Activated gamma-delta T cell (primary cell): ENCODE data around the gene TSSK6.

Source experiments
- DNase-seq: peaks from one replicate; lab custom pipeline; 2025; lab: John Stamatoyannopoulos, UW

Gene TSSK6

DNA sequence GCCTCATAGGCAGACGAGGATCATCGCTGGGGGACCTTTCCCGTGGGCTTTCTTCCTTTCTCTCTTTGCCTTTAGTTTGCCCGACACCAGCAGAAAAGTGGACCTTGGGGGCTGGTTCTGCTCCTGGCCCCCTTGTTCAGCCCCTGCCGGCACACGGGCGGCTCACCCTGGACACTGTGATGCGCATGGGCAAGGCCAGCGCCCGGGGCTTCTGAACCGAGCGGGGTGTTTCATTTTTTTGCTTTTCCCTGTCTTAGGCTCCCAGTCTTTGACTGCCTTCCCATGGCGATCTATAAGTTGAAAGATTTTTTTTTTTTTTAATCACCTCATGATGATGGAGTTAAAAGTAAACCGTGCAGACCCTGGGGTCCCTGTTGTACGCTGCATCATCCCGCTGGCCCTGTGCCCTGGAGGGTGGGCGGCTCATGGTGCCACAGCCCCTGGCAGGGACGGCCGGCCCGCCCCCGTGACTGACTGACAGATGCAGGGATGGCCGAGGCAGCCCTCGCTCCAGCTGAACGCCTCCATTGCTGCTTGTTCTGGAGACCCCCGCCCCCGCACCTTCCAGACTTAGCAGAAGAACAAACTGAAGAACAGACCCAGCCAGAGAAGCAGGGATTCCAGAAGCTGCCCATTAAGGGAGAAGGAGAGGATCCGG lies 9.6 kb downstream of the TSSK6 start:
- no peak for DNase-seq

DNA sequence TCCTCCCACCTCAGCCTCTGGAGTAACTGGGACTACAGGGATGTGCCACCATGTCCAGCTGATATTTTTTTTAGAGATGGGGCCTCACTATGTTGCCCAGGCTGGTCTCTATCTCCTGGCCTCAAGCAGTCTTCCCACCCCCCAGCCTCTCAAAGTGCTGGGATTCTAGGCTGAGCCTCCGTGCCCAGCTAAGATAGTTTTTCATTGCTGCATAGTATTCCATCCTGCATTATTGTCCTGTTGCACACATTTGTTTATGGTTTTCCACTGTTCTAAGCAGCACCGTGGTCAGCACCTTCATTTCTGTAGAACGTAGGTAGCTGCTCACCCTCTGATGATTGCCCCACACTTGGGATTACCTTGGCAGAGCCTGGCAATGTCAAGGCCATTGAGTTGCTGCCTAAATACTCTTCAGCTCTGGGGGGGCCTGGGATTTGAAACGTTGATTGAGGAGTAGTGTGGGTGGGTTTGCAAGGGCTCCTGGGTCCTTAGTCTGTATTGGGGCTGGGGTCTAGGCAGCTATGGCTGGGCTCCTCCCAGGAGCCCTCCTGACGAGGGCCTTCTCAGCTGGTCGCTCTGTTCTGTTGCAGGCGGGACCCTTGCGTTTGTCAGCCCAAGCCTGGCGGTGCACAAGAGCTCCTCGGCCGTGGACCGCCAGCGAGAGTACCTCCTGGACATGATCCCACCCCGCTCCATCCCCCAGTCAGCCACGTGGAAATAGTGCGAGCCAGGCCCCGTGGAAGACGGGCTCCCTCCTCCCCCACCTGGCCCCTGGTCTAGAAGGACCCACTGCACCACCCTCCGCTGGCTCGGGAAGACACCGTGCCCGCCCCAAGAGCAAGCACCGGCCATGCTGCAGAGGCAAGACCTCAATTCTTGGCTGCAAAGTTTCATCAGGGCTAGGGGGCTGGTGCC lies 10.3 kb downstream of the TSSK6 start:
- no peak for DNase-seq

DNA sequence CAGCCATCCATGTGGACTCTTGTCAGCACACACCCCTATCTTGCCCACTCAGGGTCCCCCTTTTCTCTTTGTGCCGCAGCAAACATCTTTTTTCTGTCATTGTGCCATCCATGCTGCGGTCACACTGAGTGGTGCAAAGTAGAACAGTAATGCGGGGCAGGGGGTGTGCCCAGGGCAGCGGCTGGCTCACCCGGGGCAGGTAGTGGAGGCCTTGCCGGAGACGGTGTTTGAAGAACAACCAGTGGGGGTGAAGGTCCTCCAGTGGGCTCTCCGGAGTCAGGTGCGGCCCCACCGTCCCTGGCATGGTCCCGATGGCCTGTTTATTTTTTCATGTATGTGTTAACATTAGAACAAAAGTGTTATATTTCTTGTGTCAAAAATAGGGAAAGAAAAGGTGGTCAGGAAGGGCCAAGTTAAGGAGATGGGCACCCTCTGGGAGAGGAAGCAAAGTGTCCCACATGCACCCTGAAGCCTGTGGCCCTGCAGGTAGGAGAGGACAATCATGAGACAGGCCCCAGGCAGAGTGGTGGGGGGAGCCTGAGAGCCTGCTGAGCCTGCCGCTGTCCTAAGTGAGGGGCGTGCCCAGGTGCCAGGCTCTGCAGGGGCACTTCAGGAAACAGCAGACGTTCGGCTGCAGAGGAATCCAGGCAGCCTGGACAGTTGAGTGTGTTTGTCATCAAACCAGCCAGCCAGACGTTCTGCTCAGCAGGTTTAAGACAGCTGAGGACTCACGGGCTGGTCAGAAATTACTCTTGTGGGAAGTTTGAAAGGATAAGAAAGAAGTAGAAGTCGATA lies 12.3 kb downstream of the TSSK6 start:
- DNase-seq = no peak

DNA sequence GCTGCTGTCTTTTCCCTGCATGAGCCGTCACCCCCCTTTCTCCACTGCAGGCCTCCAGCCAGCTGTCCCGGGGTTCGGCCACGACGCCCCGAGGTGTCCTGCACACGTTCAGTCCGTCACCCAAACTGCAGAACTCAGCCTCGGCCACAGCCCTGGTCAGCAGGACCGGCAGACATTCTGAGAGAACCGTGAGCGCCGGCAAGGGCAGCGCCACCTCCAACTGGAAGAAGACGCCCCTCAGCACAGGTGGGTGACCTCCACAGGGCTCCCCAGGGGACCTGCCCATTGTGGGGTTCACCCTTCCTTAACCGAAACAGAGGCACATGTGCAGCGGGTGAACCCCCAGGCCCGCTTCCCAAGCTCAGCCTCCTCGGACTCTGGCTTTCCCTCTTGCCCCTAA lies 13.1 kb downstream of the TSSK6 start:
- DNase-seq = no peak

DNA sequence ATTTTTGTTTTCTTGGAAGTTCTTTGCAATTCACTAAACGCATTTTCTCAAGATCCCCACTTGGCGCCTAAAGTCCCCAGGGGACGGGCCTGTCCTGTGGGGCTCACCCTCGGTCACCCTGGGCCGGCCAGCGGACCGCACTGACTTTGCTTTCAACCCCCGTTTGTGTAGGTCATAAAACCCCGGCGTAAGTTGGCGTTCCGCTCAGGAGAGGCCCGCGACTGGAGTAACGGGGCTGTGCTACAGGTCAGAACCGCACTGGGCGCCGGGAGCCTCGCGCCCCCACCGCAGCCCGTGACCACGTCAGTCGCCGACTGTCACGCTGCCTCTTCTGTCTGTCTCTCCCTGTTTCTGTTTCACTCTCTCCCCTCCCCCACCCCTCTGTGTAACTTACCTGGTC lies 13.6 kb downstream of the TSSK6 start:
- no peak for DNase-seq

DNA sequence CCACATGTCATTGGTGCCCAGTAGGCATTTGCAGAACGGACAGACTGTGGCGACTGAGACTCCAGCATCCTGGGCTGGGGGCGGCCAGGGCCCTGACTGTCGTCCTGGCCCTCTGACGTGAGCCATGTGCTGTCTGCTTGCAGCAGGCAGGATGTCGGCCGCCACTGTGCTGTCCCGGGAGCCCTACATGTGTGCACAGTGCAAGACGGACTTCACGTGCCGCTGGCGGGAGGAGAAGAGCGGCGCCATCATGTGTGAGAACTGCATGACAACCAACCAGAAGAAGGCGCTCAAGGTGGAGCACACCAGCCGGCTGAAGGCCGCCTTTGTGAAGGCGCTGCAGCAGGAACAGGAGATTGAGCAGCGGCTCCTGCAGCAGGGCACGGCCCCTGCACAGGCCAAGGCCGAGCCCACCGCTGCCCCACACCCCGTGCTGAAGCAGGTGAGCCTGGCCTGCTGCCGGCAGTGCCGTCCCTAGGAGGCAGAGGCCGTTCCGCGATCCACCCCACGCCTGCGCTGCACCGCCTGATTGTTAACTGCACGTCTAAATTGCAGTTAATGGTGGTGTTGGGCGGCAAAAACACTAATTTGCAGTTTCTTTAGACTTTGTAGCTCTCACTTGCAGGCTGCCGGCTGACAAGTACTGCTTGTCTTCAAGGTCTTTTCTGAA lies 14.2 kb downstream of the TSSK6 start:
- no peak for DNase-seq

DNA sequence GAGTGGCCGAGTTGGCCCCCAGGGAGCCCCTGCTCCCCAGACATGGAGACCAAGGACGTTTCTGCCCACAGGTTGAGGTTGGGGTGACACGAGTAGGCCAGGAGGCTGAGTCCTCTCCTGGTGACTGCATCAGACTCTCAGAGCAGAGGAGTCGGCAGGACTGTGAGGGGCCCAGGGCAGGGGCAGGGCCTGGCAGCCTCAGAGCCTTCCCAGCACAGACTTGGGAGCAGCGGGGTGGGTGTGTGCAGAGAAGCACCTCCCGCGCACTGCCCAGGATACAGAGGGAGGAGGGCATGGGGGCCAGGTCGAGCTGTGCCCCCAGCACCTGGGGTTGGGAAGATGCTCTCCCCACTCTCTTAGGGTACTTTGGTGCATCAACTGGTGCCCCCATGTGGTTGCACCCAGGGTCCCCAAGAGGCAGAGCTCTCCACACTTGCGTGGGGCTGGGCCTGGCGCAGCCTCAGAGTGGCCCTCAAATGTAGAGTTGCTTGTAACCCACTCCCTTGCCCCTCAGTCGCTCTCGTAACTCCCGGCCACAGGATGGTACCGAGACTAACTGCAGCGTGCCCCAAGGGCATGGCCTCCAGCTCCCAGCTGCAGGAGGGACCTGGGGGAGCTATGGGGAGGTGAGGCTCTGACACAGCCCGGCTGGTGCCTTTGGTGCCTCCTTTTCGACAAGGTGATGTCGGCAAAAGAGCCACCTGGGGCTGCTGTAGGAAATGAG lies 15.9 kb downstream of the TSSK6 start:
- no peak for DNase-seq

DNA sequence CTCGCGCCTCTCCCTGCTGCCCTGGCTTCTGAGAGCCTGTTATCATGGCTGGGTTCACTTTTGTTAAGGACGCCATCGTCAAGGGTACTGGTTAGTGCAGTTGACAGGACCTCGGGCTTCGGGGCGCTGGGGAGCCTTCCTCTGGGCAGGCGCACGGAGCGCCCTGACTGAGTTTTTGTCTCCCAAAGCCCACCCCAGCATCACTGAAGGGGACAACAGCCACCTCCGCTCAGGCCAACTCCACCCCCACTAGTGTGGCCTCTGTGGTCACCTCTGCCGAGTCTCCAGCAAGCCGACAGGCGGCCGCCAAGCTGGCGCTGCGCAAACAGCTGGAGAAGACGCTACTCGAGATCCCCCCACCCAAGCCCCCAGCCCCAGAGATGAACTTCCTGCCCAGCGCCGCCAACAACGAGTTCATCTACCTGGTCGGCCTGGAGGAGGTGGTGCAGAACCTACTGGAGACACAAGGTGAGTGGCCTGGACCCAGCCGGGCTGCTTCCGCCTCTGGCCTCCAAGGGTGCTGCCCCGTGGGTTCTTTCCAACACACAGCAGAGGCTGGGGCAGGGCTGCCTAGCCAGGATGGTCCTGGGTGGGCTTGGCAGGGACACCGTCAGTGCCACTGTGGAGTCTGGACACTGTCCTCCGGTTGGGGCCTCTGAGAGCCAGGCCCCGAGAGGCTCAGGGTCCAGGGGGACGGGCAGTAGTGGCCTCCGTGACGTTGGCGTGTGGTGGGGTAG lies 16.9 kb downstream of the TSSK6 start:
- DNase-seq = no peak

DNA sequence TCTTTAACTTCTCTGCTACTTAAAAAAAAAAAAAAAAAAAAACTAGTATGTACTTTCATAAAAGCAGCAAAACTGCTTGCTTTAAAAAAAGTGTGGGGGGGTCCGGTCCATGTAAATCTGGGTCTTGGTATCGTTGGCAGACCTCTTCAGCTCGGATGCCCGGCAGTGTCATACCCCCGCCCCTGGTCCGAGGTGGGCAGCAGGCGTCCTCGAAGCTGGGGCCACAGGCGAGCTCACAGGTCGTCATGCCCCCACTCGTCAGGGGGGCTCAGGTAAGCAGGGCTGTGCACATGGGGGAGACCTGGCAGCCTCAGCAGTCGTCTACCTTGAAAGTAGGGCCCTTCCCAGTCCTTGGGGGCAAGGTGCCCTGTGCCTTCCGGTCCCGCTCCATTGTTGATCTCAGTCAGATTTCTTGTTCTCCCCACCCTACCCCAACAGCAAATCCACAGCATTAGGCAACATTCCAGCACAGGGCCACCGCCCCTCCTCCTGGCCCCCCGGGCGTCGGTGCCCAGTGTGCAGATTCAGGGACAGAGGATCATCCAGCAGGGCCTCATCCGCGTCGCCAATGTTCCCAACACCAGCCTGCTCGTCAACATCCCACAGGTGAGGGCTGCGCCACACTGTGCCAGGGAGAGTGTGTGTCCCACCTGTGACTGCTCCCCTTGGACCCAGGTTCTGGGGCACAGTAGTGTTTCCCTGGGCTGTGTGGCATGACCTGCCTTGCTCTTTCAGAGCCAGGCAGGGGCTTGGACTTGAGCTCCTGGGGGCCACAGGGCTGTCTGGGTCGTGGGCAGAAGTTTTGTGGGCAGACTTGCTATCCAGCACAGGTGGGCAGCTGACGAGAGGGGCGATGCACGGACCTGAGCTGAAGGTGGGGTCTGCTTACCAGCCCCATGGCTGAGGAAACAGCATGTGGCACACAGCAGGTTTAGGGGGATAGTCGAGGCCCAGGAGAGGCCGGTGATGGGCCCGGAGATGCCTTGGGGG lies 19.4 kb downstream of the TSSK6 start:
- DNase-seq = no peak

DNA sequence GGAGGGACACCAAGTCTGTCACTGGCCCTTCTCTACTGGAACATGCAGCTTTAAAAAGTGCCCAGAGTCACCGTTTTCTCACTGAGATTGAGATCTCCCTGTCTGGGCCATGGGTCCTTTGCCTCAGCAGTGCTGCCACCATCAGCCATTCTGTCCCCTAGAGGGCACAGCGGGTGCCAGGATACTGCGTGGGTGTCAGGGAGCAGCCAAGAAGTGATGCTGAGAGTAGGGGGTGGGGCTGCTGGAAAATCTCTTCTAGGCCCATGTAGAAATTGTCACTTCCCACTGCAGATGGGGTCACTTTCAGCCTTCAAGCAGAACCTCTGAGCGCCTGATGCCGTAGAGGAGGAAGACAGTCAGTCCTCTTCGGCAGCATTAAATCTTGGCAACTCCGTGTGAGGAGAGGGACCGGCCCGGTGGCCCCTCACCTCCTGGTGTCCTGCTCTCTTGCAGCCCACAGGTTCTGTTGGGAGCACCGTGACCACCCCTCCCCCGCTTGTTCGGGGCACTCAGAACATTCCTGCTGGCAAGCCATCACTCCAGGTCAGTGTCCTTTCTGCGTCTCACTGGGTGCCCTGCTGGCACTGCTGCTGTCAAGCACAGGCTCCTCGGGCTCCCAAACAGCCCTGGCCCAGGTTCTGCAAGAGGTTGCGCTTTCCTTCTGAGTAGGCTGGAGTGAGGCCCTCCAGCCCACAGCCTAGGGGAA lies 21.4 kb downstream of the TSSK6 start:
- no peak for DNase-seq

DNA sequence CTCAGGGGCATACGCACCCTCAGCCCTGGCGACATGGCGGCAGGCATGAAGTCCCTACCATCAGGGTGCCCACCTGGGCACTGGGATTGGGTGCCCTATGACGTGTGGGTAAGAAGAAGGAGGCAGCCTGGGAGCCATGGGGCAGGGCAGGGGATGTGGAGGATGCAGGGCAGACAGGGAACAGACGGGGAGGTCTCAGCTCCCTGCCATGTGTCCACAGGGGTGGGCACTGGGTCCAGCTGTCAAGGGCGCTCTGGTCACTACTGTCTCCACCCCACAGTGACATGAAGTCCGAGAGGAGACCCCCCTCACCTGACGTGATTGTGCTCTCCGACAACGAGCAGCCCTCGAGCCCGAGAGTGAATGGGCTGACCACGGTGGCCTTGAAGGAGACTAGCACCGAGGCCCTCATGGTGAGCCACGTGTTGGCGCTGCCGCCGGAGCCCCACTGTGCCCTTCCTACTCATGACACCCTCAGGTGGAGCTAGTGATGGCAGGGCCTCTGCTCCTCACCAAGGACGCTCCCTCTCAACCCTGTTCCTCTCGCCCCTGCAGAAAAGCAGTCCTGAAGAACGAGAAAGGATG lies 23.2 kb downstream of the TSSK6 start:
- no peak for DNase-seq

DNA sequence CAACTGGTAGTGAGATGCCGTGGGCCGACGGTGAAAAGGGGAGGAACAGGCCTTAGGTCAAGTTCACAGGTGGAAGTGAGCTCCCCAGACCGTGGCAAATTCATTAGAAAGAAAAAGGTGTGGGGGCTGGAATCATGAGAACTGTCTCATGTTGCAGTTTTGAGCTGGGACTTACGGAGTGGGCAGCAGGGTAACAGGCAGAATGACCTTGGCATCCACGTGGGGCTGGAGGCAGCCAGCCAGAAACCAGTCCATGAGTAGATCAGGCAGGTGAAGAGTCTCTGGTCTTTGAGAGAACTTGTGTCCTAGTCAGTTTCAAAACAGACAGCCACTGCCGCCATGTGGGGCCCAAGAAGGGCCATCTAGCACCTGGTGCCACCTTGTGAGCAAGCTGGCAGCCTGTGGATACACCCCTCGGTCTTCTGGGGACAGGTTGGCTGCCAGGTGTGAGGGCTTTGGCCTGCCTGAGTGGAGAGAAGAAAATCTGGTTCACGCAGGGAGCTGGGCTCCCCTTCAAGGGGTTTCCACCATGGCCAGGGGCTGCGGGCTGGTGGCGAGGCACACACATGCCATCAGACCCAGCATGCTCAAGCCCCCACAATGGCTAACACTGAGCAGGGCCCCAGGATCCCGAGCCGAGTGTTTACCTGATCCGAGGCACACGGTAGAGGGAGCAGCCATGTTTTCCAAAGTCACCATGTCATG lies 23.9 kb downstream of the TSSK6 start:
- DNase-seq = no peak

DNA sequence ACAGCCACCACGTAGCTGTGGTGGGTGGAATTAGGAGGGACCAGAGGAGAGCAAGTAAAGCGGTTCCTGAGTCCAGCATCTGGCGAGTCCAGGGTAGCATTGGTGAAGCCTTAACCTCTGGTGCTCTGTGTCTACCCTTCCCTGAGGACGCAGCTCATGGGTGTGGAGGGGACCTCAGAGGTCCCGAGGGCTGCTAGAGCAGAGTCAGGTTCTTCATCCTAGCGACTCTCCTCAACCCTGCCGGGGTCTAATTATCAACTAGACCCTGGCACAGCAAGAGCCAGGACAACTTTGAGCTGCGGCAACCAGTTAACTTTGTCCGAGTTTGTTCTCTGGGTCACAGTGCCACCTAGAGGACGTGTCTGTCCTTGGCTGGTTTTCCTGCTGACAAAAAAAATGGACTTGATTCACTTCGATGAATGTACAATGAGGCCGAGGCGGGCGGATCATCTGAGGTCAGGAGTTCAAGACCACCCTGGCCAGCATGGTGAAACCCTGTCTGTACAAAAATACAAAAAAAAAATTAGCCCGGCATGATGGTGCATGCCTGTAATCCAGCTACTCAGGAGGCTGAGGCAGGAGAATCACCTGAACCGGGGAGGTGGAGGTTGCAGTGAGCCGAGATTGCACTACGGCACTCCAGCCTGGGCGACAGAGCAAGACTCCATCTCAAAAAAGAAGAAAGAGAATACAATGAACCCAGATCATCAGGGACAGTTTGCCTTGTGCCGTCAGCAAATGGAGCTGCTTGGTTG lies 25.0 kb downstream of the TSSK6 start:
- no peak for DNase-seq

DNA sequence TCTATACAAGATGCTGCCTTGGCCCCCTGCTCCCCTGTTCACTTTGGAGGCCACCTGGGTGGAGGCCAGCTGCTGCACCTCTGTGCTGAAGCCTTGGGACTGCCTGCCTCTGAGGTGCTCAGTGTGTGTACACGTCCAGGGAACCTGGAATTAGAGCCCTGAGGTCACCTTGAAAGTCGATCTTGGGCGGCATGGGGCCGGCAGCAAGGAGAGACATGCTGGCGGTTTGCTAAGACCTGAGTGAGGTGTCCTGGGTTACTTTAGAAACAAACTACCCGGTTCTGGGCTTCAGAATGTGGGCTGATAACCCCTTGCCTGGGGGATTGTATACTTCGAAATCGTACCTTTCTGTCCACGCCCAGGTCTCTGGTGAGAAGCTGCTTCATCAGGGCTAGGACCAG lies 25.5 kb downstream of the TSSK6 start:
- DNase-seq = no peak

DNA sequence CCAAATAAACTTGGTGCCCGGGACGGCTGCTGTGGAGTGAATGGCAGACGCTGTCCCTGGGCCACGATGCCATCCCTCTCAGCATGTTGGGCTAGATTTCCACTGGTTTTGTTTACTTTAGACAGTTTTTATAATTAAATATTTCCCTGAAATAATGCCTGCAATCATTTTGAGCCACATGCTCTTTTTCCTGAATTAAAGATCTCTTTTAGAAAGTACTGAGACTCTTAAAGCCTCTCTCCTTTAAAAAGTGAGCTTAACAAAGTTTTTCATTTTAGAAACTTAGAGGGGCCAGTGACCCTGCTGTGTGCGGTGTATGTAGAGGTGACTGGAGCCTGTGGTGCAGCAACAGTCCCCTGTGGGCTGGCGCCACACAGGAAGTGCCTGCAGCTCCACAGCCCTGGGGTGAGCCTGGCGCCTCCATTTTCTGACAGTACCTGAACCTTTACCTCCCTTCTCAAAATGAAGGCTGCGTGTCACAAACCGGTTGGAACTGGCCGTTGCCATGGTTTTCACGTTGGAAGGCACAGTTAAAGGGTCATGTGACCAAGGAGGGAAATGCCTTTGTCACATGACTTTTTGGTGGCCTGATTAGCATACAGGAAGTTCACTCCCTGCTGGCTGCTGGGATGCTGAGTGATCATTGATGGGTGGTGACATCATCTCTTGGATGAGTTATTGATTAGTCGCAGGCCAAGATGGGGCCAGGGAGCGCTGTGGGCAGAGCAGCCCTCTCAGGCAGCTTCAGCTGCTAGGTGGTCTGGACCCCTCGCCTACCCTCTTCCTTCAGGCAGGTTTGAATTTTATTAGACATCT lies 26.3 kb downstream of the TSSK6 start:
- peak; percentile 45 for DNase-seq
